ENCODE measurements around the gene MEGF11.

Gene MEGF11

DNA sequence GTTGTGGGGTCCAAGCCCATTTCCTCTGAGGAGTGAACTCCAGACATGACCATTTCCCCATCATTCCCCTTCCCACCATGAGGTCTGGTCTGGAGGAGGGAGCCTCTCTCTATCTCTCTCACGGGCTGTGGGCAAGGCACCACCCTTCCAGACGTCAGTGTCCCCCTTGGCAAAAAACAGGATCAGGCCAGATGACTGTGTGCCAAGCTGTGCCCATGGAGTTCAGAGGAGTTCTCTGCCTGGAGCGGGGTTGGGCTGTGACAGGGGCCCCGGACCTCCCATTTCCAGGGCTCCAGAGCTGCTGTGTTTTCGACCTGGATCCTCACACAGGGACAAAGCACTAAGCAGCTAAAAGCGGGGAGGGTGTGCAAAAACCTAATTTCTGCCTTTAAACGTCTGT, 259.8 kb downstream of the MEGF11 start:
- TF ChIP-seq ZNF274 (IDR thresholded peaks at IDR 0.05; ENCODE audit: low read depth, low read length), result no peak
- TF ChIP-seq SUZ12 (IDR thresholded peaks at IDR 0.05; ENCODE audit: extremely low read depth, insufficient read depth, insufficient read length), result no peak
- no peak for TF ChIP-seq YY1 (IDR thresholded peaks at IDR 0.05; ENCODE audit: insufficient read depth, insufficient read length)
- Histone ChIP-seq H3K9me3 (ENCODE audit: insufficient read depth, low read length) (no peaks in the 10 kb centered on the region), H3K4me1 (ENCODE audit: insufficient read depth, insufficient read length) (peaks cover 21% of the 10 kb centered on the region), H3K27me3 (ENCODE audit: insufficient read depth, insufficient read length) (peaks cover 3% of the 10 kb centered on the region), H3K9ac (ENCODE audit: insufficient read length, low read depth) (no peak overlapping the region), H3K36me3 (ENCODE audit: insufficient read depth, insufficient read length, low read length) (no peaks in the 10 kb centered on the region), H3K4me3 (ENCODE audit: insufficient read length, low read depth) (no peak overlapping the region)
- no peak for DNase-seq (ENCODE audit: low read depth, low spot score)

DNA sequence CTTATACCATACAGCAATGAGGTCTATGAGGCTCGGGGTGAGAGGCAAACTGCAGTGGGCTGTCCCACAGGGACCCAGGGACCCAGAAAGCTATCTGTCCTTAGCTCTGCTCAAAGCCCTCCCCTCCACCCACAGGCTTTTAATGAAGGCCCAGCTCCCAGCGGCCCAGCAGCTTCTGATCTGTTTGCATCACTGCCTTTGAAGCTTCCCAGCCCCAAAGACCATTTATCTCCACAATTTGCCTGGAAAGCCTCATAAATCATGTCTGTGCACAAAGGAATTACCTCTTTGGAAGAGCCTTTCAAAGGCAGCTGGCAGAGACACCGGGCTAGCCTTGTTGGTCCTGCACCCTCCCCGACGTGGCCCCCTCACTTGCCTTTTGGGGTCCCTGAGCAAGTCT, 260.3 kb downstream of the MEGF11 start:
- H3K27me3 ChIP-seq (ENCODE audit: insufficient read depth, insufficient read length), result peaks cover 3% of the 10 kb centered on the region

GRCh38 chr15:65991721-65992483, 261.6 kb downstream of the MEGF11 start:
- H3K9me3 ChIP-seq (ENCODE audit: insufficient read depth, low read length), result no peaks in the 10 kb centered on the region

More for the DNA sequence above, 260.3 kb downstream of the MEGF11 start:
- Histone ChIP-seq H3K36me3 (ENCODE audit: insufficient read depth, insufficient read length, low read length) (no peaks in the 10 kb centered on the region), H3K4me1 (ENCODE audit: insufficient read depth, insufficient read length) (peaks cover 18% of the 10 kb centered on the region), H3K9me3 (ENCODE audit: insufficient read depth, low read length) (no peaks in the 10 kb centered on the region), H3K9ac (ENCODE audit: insufficient read length, low read depth) (no peak overlapping the region), H3K4me3 (ENCODE audit: insufficient read length, low read depth) (no peak overlapping the region)
- TF ChIP-seq ZNF274 (IDR thresholded peaks at IDR 0.05; ENCODE audit: low read depth, low read length) (no peak), YY1 (IDR thresholded peaks at IDR 0.05; ENCODE audit: insufficient read depth, insufficient read length) (no peak), SUZ12 (IDR thresholded peaks at IDR 0.05; ENCODE audit: extremely low read depth, insufficient read depth, insufficient read length) (no peak)
- DNase-seq (ENCODE audit: low read depth, low spot score), result no peak

GRCh38 chr15:65990298-65990981, 263.1 kb downstream of the MEGF11 start:
- Histone ChIP-seq H3K4me1 (ENCODE audit: insufficient read depth, insufficient read length) (peaks cover 14% of the 10 kb centered on the region), H3K27me3 (ENCODE audit: insufficient read depth, insufficient read length) (no peaks in the 10 kb centered on the region), H3K4me3 (ENCODE audit: insufficient read length, low read depth) (no peak overlapping the region), H3K9me3 (ENCODE audit: insufficient read depth, low read length) (no peaks in the 10 kb centered on the region), H3K9ac (ENCODE audit: insufficient read length, low read depth) (no peak overlapping the region), H3K36me3 (ENCODE audit: insufficient read depth, insufficient read length, low read length) (no peaks in the 10 kb centered on the region)
- no peak for DNase-seq (ENCODE audit: low read depth, low spot score)
- no peak for TF ChIP-seq YY1 (IDR thresholded peaks at IDR 0.05; ENCODE audit: insufficient read depth, insufficient read length)
- no peak for TF ChIP-seq ZNF274 (IDR thresholded peaks at IDR 0.05; ENCODE audit: low read depth, low read length)
- TF ChIP-seq SUZ12 (IDR thresholded peaks at IDR 0.05; ENCODE audit: extremely low read depth, insufficient read depth, insufficient read length), result no peak

More at GRCh38 chr15:65991721-65992483, 261.6 kb downstream of the MEGF11 start:
- H3K36me3 ChIP-seq (ENCODE audit: insufficient read depth, insufficient read length, low read length), result no peaks in the 10 kb centered on the region
- H3K9ac ChIP-seq (ENCODE audit: insufficient read length, low read depth), result no peak overlapping the region
- H3K27me3 ChIP-seq (ENCODE audit: insufficient read depth, insufficient read length), result no peaks in the 10 kb centered on the region
- DNase-seq (ENCODE audit: low read depth, low spot score), result no peak
- H3K4me1 ChIP-seq (ENCODE audit: insufficient read depth, insufficient read length), result peaks cover 14% of the 10 kb centered on the region
- TF ChIP-seq SUZ12 (IDR thresholded peaks at IDR 0.05; ENCODE audit: extremely low read depth, insufficient read depth, insufficient read length) (no peak), YY1 (IDR thresholded peaks at IDR 0.05; ENCODE audit: insufficient read depth, insufficient read length) (no peak), ZNF274 (IDR thresholded peaks at IDR 0.05; ENCODE audit: low read depth, low read length) (no peak)
- H3K4me3 ChIP-seq (ENCODE audit: insufficient read length, low read depth), result no peak overlapping the region

DNA sequence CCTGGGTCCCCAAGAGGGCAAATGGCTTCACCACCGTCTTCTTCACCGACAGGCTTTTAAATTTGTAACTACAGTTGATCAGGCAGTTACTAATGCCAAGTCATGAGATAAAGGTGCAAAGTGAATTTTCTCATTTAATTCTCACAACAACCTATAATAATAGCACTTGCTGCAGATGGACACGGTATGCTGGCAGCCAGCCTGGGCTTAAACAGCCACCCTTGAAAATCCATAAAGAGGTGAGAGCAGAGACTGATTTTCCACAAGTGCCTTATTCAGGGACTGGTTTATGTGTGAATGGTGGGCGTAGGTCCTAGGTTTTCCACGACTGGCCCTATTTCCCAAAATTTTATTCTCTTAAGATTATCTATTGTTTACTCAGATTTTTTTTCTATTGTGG, 266.4 kb downstream of the MEGF11 start:
- H3K27me3 ChIP-seq (ENCODE audit: insufficient read depth, insufficient read length), result peaks cover 5% of the 10 kb centered on the region
- H3K9me3 ChIP-seq (ENCODE audit: insufficient read depth, low read length), result no peaks in the 10 kb centered on the region
- no peak overlapping the region for H3K9ac ChIP-seq (ENCODE audit: insufficient read length, low read depth)
- TF ChIP-seq ZNF274 (IDR thresholded peaks at IDR 0.05; ENCODE audit: low read depth, low read length) (no peak), SUZ12 (IDR thresholded peaks at IDR 0.05; ENCODE audit: extremely low read depth, insufficient read depth, insufficient read length) (no peak), YY1 (IDR thresholded peaks at IDR 0.05; ENCODE audit: insufficient read depth, insufficient read length) (no peak)
- no peak overlapping the region for H3K4me3 ChIP-seq (ENCODE audit: insufficient read length, low read depth)
- peaks cover 2% of the 10 kb centered on the region for H3K4me1 ChIP-seq (ENCODE audit: insufficient read depth, insufficient read length)
- H3K36me3 ChIP-seq (ENCODE audit: insufficient read depth, insufficient read length, low read length), result no peaks in the 10 kb centered on the region
- DNase-seq (ENCODE audit: low read depth, low spot score), result no peak

- no peaks in the 10 kb centered on the region for H3K36me3 ChIP-seq (ENCODE audit: insufficient read depth, insufficient read length, low read length)
- peaks cover 2% of the 10 kb centered on the region for H3K4me1 ChIP-seq (ENCODE audit: insufficient read depth, insufficient read length)
- no peak overlapping the region for H3K4me3 ChIP-seq (ENCODE audit: insufficient read length, low read depth)
- no peak overlapping the region for H3K9ac ChIP-seq (ENCODE audit: insufficient read length, low read depth)
- TF ChIP-seq YY1 (IDR thresholded peaks at IDR 0.05; ENCODE audit: insufficient read depth, insufficient read length) (no peak), SUZ12 (IDR thresholded peaks at IDR 0.05; ENCODE audit: extremely low read depth, insufficient read depth, insufficient read length) (no peak), ZNF274 (IDR thresholded peaks at IDR 0.05; ENCODE audit: low read depth, low read length) (no peak)
- no peaks in the 10 kb centered on the region for H3K9me3 ChIP-seq (ENCODE audit: insufficient read depth, low read length)
- no peak for DNase-seq (ENCODE audit: low read depth, low spot score)
- H3K27me3 ChIP-seq (ENCODE audit: insufficient read depth, insufficient read length), result peaks cover 5% of the 10 kb centered on the region
Measured at GRCh38 chr15:65986416-65986815, 267.1 kb downstream of the MEGF11 start.

DNA sequence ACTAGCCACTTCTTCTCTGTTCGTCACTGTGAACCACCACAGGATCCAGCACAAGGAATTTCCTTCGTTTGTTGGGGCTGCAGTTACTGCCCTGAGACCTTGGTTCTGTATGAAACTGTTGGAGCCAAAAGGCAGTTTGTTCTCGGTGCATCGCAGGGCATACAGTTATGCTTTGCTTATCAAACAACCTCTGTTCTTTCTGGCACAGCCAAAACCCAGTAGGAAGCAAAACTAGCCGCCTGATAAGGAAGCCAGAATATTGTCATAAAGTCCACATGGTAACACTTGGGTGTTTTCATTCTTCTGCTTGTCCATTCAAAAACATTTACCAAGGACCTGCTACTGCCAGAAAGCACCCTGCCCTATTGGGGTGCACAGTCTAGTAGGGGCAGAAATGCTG, 268.2 kb downstream of the MEGF11 start:
- Histone ChIP-seq H3K9me3 (ENCODE audit: insufficient read depth, low read length) (no peaks in the 10 kb centered on the region), H3K4me1 (ENCODE audit: insufficient read depth, insufficient read length) (peaks cover 8% of the 10 kb centered on the region), H3K27me3 (ENCODE audit: insufficient read depth, insufficient read length) (peaks cover 5% of the 10 kb centered on the region), H3K4me3 (ENCODE audit: insufficient read length, low read depth) (no peak overlapping the region), H3K36me3 (ENCODE audit: insufficient read depth, insufficient read length, low read length) (no peaks in the 10 kb centered on the region), H3K9ac (ENCODE audit: insufficient read length, low read depth) (no peak overlapping the region)
- no peak for TF ChIP-seq ZNF274 (IDR thresholded peaks at IDR 0.05; ENCODE audit: low read depth, low read length)
- no peak for TF ChIP-seq SUZ12 (IDR thresholded peaks at IDR 0.05; ENCODE audit: extremely low read depth, insufficient read depth, insufficient read length)
- no peak for TF ChIP-seq YY1 (IDR thresholded peaks at IDR 0.05; ENCODE audit: insufficient read depth, insufficient read length)
- DNase-seq (ENCODE audit: low read depth, low spot score), result no peak
